Brain microvascular endothelial cell (primary cell): ENCODE data around the gene UBE3B.

ENCODE experiments used
- DNase-seq: peaks from one replicate; pipeline ENCODE4 v3.0.0-alpha.2; 2020
- H3K27ac ChIP-seq: fragments of 250-450 bp; sonication (Bioruptor Pico); 2 replicates; pipeline ENCODE4 v1.5.1; 2020; ENCODE audit warnings: mild to moderate bottlenecking, moderate library complexity
- H3K27me3 ChIP-seq: fragments of 250-450 bp; sonication (Bioruptor Pico); replicated peaks from 2 replicates; pipeline ENCODE4 v1.5.1; 2020; ENCODE audit warnings: mild to moderate bottlenecking
- H3K36me3 ChIP-seq: fragments of 250-450 bp; sonication (Bioruptor Pico); replicated peaks from 2 replicates; pipeline ENCODE4 v1.5.1; 2020; ENCODE audit warnings: mild to moderate bottlenecking
- H3K4me3 ChIP-seq: 2 replicates; pipeline ENCODE4 v1.5.1; 2011; ENCODE audit warnings: low read depth, mild to moderate bottlenecking, control low read depth, low read length, moderate library complexity
- in situ Hi-C: cut with HindIII; loops from 2 replicates; pipeline ENCODE4 v1.10.0; 2017; ENCODE audit warnings: low sequenced_read_pairs, low pct_ligation_motif_present
- TF ChIP-seq, protein P1 (sequence below): IDR thresholded peaks from 2 replicates; pipeline ENCODE4 v1.5.1; 2011; ENCODE audit warnings: low read depth, mild to moderate bottlenecking, moderate library complexity, low read length, control low read depth, inconsistent platforms; ENCODE audit errors: missing control alignments

UBE3B gene

DNA sequence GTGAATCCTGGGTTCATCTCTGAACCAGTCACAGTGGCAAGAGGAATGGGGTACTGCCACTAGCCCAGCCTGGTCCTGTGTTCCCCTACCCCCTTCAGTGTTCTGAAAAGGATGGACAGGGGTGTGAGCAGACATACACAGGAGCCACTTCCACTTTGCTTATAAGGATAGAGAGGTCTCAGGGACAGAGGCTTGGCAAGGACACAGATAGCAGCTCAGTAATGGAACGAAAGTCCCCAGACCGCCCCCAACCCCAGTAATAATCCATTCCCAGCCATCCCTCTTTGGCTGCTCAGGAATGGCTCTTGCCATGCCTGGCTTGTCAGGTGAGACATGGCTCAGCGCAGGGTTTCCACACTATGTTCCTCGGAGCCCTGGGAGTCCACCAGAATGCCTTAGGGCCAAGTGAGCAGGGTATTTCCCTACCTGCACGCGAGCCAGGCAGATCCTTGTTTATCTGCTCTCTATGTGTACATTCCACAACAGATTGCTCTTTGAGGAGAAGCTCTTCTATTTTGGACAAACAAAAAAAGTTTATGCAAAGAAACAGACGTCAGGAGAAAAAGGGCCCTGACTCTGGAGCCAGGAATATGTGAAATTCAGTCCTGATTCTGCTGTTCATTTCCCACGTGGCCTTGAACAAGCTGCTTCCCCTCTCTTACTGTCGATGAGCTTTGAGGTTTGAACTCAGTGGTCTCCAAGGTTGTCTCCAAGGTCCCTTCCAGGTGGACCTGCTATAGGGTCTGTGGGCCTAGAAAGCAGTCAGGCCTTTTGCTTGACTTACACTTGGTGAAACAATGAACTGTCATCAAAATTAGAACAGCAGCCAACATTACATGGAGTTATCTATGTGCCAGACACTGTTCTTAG is 10.0 kb downstream of the UBE3B start:
- H3K27ac ChIP-seq = no peak overlapping the region
- DNase-seq = no peak
- TF ChIP-seq, protein P1, sequence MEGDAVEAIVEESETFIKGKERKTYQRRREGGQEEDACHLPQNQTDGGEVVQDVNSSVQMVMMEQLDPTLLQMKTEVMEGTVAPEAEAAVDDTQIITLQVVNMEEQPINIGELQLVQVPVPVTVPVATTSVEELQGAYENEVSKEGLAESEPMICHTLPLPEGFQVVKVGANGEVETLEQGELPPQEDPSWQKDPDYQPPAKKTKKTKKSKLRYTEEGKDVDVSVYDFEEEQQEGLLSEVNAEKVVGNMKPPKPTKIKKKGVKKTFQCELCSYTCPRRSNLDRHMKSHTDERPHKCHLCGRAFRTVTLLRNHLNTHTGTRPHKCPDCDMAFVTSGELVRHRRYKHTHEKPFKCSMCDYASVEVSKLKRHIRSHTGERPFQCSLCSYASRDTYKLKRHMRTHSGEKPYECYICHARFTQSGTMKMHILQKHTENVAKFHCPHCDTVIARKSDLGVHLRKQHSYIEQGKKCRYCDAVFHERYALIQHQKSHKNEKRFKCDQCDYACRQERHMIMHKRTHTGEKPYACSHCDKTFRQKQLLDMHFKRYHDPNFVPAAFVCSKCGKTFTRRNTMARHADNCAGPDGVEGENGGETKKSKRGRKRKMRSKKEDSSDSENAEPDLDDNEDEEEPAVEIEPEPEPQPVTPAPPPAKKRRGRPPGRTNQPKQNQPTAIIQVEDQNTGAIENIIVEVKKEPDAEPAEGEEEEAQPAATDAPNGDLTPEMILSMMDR = no peak
- H3K4me3 ChIP-seq = no peak overlapping the region
- peaks cover 65% of the 10 kb centered on the region for H3K36me3 ChIP-seq
- in situ Hi-C loops = no loop called here
- no peaks in the 10 kb centered on the region for H3K27me3 ChIP-seq

- H3K27ac ChIP-seq = no peak overlapping the region
- TF ChIP-seq, protein P1 = no peak
- DNase-seq = no peak
- H3K4me3 ChIP-seq = no peak overlapping the region
- peaks cover 65% of the 10 kb centered on the region for H3K36me3 ChIP-seq
- H3K27me3 ChIP-seq = no peaks in the 10 kb centered on the region
- in situ Hi-C loops = no loop called here
These were observed 10.7 kb downstream of the UBE3B start for GRCh38 chr12:109488051-109488665.

- Histone ChIP-seq H3K36me3 (peaks cover 58% of the 10 kb centered on the region), H3K27me3 (no peaks in the 10 kb centered on the region), H3K27ac (no peak overlapping the region), H3K4me3 (no peak overlapping the region)
- in situ Hi-C loops = no loop called here
- TF ChIP-seq, protein P1 = no peak
- DNase-seq = no peak
These were observed 11.9 kb downstream of the UBE3B start for GRCh38 chr12:109489016-109489954.

DNA sequence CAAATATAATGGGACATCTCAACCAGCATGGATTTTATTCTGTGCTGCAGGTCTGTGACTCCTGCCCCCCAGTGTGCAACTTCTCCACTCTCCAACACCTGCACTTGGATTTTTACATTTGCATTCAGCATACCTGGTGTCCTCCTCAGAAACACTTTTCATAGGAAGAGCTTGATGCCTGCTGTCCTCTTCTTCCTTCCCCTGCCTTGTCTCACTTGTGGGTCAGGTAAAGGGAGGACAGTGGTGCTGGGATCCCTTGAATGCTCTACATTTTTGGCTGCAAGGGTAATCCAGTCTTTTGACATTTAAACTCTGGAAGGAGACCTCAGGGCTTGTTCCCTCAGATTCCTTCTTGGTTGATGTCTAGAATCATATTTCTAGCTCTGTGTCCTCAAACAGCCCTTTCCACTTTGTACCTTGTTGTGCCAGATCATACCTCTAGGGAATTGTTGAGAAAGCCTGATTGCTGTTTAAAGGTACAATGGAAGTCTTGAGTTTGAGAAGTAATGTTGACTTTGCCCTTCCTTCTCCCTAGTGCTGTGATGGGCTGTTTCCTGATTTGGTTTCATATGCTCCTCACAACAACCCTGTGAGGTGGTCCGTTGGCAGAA is 12.6 kb downstream of the UBE3B start:
- Histone ChIP-seq H3K4me3 (no peak overlapping the region), H3K27ac (no peak overlapping the region), H3K27me3 (no peaks in the 10 kb centered on the region), H3K36me3 (peaks cover 52% of the 10 kb centered on the region)
- TF ChIP-seq, protein P1 = no peak
- in situ Hi-C loops = no loop called here
- DNase-seq = no peak

DNA sequence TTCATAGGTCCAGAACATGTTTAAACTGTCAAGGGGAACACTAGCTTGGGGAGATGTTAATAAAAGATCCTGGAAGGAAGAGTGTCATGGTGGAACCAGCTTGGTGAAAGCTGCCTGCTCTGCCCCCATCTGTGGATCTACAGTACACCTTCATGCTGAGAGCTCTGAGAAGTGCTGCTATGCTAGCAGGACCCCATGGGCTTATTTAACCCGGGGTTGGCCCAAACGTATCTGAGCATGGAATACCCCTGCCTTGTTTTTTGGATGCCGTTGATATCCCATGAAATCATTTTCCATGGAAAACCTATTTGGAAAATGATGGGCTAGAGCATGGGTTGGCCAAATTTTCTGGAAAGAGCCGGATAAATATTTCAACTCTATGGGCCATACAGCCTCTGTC is 14.2 kb downstream of the UBE3B start:
- DNase-seq = no peak
- Histone ChIP-seq H3K27me3 (no peaks in the 10 kb centered on the region), H3K4me3 (no peak overlapping the region), H3K27ac (no peak overlapping the region), H3K36me3 (peaks cover 38% of the 10 kb centered on the region)
- in situ Hi-C loops = no loop called here
- TF ChIP-seq, protein P1 = no peak
